Endothelial cell of umbilical vein (primary cell): ENCODE measurements around the gene ETHE1.

Experiments used
- EZH2 ChIP-seq: IDR thresholded peaks from 2 replicates; pipeline ENCODE4 v1.6.1; 2012; ENCODE audit warnings: borderline replicate concordance, low read depth, mild to moderate bottlenecking, moderate library complexity, low read length, inconsistent platforms; ENCODE audit not compliant: severe bottlenecking
- FOS ChIP-seq: IDR thresholded peaks from 2 replicates; pipeline ENCODE4 v1.6.1; 2011; ENCODE audit warnings: mild to moderate bottlenecking, low read length, moderate library complexity, borderline replicate concordance; ENCODE audit not compliant: insufficient read depth
- JUN ChIP-seq: IDR thresholded peaks from 2 replicates; pipeline ENCODE4 v1.6.1; 2011; ENCODE audit warnings: borderline replicate concordance, low read depth; ENCODE audit not compliant: insufficient read length, insufficient read depth
- POLR2A ChIP-seq: IDR thresholded peaks from 2 replicates; pipeline ENCODE4 v1.6.1; 2012; ENCODE audit warnings: low read depth, mild to moderate bottlenecking, control low read depth, low read length
- POLR2AphosphoS5 ChIP-seq: IDR thresholded peaks from 2 replicates; pipeline ENCODE4 v1.6.1; 2012; ENCODE audit warnings: low read depth, mild to moderate bottlenecking, control low read depth, low read length, moderate library complexity; ENCODE audit not compliant: insufficient read depth
- TF ChIP-seq, protein P1 (sequence below), 2 donors: IDR thresholded peaks; 1 replicate in 1 of 2; 2 replicates in 1 of 2; pipeline ENCODE4 v1.5.1; 2011; ENCODE audit warnings: low read length in 2 of 2, mild to moderate bottlenecking in 2 of 2, moderate library complexity in 2 of 2, control low read depth in 1 of 2, inconsistent platforms in 1 of 2, low read depth in 1 of 2; ENCODE audit not compliant: insufficient read depth in 1 of 2; ENCODE audit errors: extremely low read depth in 1 of 2
- TF ChIP-seq, protein P2 (sequence below): IDR thresholded peaks from 2 replicates; pipeline ENCODE4 v1.6.1; 2011; ENCODE audit not compliant: insufficient read depth, insufficient read length

DNA sequence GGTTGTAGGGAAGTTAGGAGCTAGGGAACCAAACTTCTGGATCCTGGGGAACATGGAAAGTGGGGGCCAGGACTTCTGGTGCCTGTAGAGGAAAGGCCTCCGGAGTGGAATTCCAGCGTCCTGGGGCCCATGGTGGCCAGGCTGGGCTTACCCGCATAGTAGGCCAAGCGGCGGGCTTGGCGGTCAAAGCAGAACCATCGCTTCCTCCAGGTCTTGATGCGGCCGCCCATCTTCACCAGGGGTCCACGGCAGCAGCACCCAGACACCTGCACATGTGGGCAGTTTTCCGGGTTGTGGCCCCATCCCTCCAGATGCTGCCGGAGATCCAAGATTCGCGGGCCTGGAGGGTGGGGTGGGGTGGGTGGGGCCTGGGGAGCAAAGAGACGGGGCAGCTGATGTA lies 47.8 kb downstream of the ETHE1 start:
- TF ChIP-seq, protein P1, sequence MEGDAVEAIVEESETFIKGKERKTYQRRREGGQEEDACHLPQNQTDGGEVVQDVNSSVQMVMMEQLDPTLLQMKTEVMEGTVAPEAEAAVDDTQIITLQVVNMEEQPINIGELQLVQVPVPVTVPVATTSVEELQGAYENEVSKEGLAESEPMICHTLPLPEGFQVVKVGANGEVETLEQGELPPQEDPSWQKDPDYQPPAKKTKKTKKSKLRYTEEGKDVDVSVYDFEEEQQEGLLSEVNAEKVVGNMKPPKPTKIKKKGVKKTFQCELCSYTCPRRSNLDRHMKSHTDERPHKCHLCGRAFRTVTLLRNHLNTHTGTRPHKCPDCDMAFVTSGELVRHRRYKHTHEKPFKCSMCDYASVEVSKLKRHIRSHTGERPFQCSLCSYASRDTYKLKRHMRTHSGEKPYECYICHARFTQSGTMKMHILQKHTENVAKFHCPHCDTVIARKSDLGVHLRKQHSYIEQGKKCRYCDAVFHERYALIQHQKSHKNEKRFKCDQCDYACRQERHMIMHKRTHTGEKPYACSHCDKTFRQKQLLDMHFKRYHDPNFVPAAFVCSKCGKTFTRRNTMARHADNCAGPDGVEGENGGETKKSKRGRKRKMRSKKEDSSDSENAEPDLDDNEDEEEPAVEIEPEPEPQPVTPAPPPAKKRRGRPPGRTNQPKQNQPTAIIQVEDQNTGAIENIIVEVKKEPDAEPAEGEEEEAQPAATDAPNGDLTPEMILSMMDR (IDR thresholded peaks at IDR 0.05; ENCODE audit: extremely low read depth in 1 of 2, insufficient read depth in 1 of 2, low read depth in 1 of 2, low read length in 2 of 2), result no peak
- TF ChIP-seq POLR2A (no peak), POLR2AphosphoS5 (no peak), EZH2 (no peak), FOS (no peak), JUN (no peak)
- TF ChIP-seq, protein P2, sequence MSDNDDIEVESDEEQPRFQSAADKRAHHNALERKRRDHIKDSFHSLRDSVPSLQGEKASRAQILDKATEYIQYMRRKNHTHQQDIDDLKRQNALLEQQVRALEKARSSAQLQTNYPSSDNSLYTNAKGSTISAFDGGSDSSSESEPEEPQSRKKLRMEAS, result no peak
